ENCODE data around the gene FMN1.

GRCh38 chr15:32936976-32937375 lies 257.5 kb downstream of the FMN1 start:
- TF ChIP-seq POLR2A (IDR thresholded peaks at IDR 0.05) (no peak), CTCF (IDR thresholded peaks at IDR 0.05) (no peak)
